ENCODE measurements around the gene TAC4.

TAC4 gene

GRCh38 chr17:49872754-49873377 is 25.0 kb upstream of the TAC4 start:
- no peak for DNase-seq

GRCh38 chr17:49871211-49871610 is 23.3 kb upstream of the TAC4 start:
- no peak for DNase-seq

GRCh38 chr17:49870298-49870697 is 22.4 kb upstream of the TAC4 start:
- DNase-seq: no peak

- no peak for DNase-seq
These were observed 21.1 kb upstream of the TAC4 start for GRCh38 chr17:49869038-49869374.

- no peak for DNase-seq
These were observed 19.1 kb upstream of the TAC4 start for GRCh38 chr17:49866882-49867413.

GRCh38 chr17:49866019-49866380 is 18.1 kb upstream of the TAC4 start:
- no peak for DNase-seq

GRCh38 chr17:49862781-49863331 is 15.0 kb upstream of the TAC4 start:
- DNase-seq: no peak

GRCh38 chr17:49861150-49861884 is 13.4 kb upstream of the TAC4 start:
- DNase-seq: peak; percentile 51

- no peak for DNase-seq
These were observed 12.4 kb upstream of the TAC4 start for GRCh38 chr17:49859991-49860953.

- DNase-seq: no peak
These were observed 10.9 kb upstream of the TAC4 start for GRCh38 chr17:49858796-49859195.

GRCh38 chr17:49854126-49854525 is 6.3 kb upstream of the TAC4 start:
- DNase-seq: no peak

GRCh38 chr17:49853470-49854015 is 5.7 kb upstream of the TAC4 start:
- DNase-seq: no peak

- peak; percentile 65 for DNase-seq
These were observed 3.8 kb upstream of the TAC4 start for GRCh38 chr17:49851387-49852291.

GRCh38 chr17:49850772-49851386 is 3.0 kb upstream of the TAC4 start:
- no peak for DNase-seq

- no peak for DNase-seq
These were observed 2.3 kb upstream of the TAC4 start for GRCh38 chr17:49850218-49850610.

- no peak for DNase-seq
These were observed 870 bp upstream of the TAC4 start for GRCh38 chr17:49848739-49849138.

- DNase-seq: no peak
These were observed 744 bp downstream of the TAC4 start for GRCh38 chr17:49846938-49847712.

- DNase-seq: no peak
These were observed 2.5 kb downstream of the TAC4 start for GRCh38 chr17:49845321-49845720.

GRCh38 chr17:49843774-49844350 is 4.0 kb downstream of the TAC4 start:
- DNase-seq: no peak

GRCh38 chr17:49842846-49843245 is 5.0 kb downstream of the TAC4 start:
- DNase-seq: no peak

Measured in T-helper 9 cell (primary cell).